DOHH2 (cell line): Measurements from ENCODE around the gene GLYATL3.
"Not testable (repeated sequence)": the region's sequence is repeated elsewhere in the genome, so short reads cannot be mapped to it uniquely, and the experiment has no call there.

Experiments
- CTCF ChIP-seq: fragments of 200-600 bp; sonication (generic); IDR thresholded peaks from one replicate; pipeline ENCODE4 v1.5.1; 2014; ENCODE audit warnings: antibody characterized with exemption, mild to moderate bottlenecking, low read depth, low read length; ENCODE audit not compliant: poor library complexity, severe bottlenecking
- EZH2phosphoT487 ChIP-seq: fragments of 200-600 bp; sonication (generic); IDR thresholded peaks from 2 replicates; pipeline ENCODE4 v1.6.1; 2017; ENCODE audit warnings: borderline replicate concordance, mild to moderate bottlenecking, antibody characterized with exemption, low read length, moderate library complexity, mixed read lengths

GRCh38 chr6:49476564-49476963 is 23.2 kb upstream of the GLYATL3 start:
- TF ChIP-seq CTCF, EZH2phosphoT487: not testable (repeated sequence)
